Measurements from ENCODE around the gene TARS2.

TARS2 gene

GRCh38 chr1:150479927-150480352 is 7.3 kb upstream of the TARS2 start:
- TF ChIP-seq CTCF (conservative IDR thresholded peaks at IDR 0.05; ENCODE audit: low read depth, low read length): no peak

GRCh38 chr1:150484431-150484830 is 2.8 kb upstream of the TARS2 start:
- no peak for TF ChIP-seq CTCF (conservative IDR thresholded peaks at IDR 0.05; ENCODE audit: low read depth, low read length)
- no peak overlapping the region for H3K4me3 ChIP-seq (ENCODE audit: low read depth, low read length)
- DNase-seq (ENCODE audit: low read depth): no peak

More at GRCh38 chr1:150479927-150480352, 7.3 kb upstream of the TARS2 start:
- H3K4me3 ChIP-seq (ENCODE audit: low read depth, low read length): no peak overlapping the region
- no peak for DNase-seq (ENCODE audit: low read depth)

- TF ChIP-seq CTCF (conservative IDR thresholded peaks at IDR 0.05; ENCODE audit: low read depth, low read length): peak; percentile 59
- no peak overlapping the region for H3K4me3 ChIP-seq (ENCODE audit: low read depth, low read length)
- DNase-seq (ENCODE audit: low read depth): peak; percentile 68
Observed at GRCh38 chr1:150484861-150485260, 2.4 kb upstream of the TARS2 start.

GRCh38 chr1:150487763-150488115 is 520 bp downstream of the TARS2 start:
- peak overlapping the region; percentile 88 for H3K4me3 ChIP-seq (ENCODE audit: low read depth, low read length)
- no peak for TF ChIP-seq CTCF (conservative IDR thresholded peaks at IDR 0.05; ENCODE audit: low read depth, low read length)
- no peak for DNase-seq (ENCODE audit: low read depth)

GRCh38 chr1:150493175-150493574 is 6.0 kb downstream of the TARS2 start:
- no peak for DNase-seq (ENCODE audit: low read depth)

GRCh38 chr1:150498342-150498741 is 11.1 kb downstream of the TARS2 start:
- DNase-seq (ENCODE audit: low read depth): no peak
- H3K4me3 ChIP-seq (ENCODE audit: low read depth, low read length): no peak overlapping the region
- TF ChIP-seq CTCF (conservative IDR thresholded peaks at IDR 0.05; ENCODE audit: low read depth, low read length): no peak

More at GRCh38 chr1:150493175-150493574, 6.0 kb downstream of the TARS2 start:
- no peak overlapping the region for H3K4me3 ChIP-seq (ENCODE audit: low read depth, low read length)
- TF ChIP-seq CTCF (conservative IDR thresholded peaks at IDR 0.05; ENCODE audit: low read depth, low read length): no peak

- no peak for TF ChIP-seq CTCF (conservative IDR thresholded peaks at IDR 0.05; ENCODE audit: low read depth, low read length)
- DNase-seq (ENCODE audit: low read depth): no peak
- no peak overlapping the region for H3K4me3 ChIP-seq (ENCODE audit: low read depth, low read length)
Observed at GRCh38 chr1:150505431-150505830, 18.2 kb downstream of the TARS2 start.
